Measurements from ENCODE around the gene MIEF1. TPM values are rescaled to one million over a fixed set of nuclear protein-coding genes. Genes with fewer than 3 reads are reported as not detected.

The MIEF1 gene
- polyA plus RNA-seq, 2 donors, result 4.2 to 9.0 TPM

DNA sequence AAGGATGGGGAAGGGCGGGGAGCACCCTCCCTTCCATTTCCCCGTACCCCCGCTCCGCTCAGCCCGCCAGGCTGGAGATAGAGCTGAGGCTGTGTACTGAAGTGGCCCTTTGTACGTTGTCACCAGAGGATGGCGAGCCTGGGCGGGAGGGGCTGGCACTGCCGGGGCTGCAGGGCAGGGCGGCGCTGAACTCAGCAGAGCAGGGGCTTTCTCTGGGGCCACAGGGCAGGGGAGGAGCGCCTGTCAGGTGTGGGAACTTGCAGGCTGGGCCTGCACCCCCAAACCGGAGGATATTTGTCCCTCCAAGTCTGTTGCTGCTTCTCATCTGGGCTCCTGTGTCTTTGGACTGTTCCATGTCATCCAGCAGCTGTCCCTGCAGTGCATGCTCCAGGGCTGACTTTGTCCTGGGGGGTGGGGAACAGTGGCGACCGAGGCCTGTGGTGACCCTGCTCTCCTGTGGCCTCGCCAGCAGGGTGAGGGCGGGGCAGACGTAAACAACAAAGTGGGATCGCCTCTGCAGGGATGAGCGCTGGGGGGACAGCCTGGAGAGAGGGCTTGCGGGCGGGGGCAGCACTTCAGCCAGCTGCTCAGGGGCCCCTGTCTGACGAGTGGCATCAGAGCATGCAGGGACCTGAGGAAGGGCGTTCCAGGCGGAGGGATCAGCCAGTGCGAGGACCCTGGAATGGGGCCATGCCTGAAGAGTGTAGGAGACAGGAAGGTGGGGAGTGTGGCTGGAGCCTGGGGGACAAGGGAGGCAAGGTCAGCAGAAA lies 32.2 kb upstream of the MIEF1 start:
- Histone ChIP-seq H3K4me3 (ENCODE audit: low read depth in 1 of 2, low read length in 2 of 2) (no peak overlapping the region), H3K9me3 (ENCODE audit: control insufficient read depth in 2 of 2, insufficient read depth in 1 of 2, low read depth in 1 of 2, low read length in 1 of 2) (peaks cover 0 to 2% of the 10 kb centered on the region in 2 donors), H3K36me3 (ENCODE audit: control insufficient read depth in 2 of 2, insufficient read depth in 2 of 2, low read length in 1 of 2) (no peaks in the 10 kb centered on the region), H3K4me1 (ENCODE audit: control insufficient read depth in 2 of 2, insufficient read depth in 2 of 2, low read length in 1 of 2) (peaks cover 5 to 21% of the 10 kb centered on the region in 2 donors), H3K27ac (ENCODE audit: low read depth in 2 of 2, low read length in 1 of 2) (peak overlapping the region in 1 of 2 donors; percentile 18), H3K27me3 (ENCODE audit: control insufficient read depth in 1 of 2, insufficient read depth in 2 of 2, low read length in 2 of 2) (no peaks in the 10 kb centered on the region)
- 52 to 57% methylated on average over 26 of the region's 26 CpGs for WGBS, 2 donors

DNA sequence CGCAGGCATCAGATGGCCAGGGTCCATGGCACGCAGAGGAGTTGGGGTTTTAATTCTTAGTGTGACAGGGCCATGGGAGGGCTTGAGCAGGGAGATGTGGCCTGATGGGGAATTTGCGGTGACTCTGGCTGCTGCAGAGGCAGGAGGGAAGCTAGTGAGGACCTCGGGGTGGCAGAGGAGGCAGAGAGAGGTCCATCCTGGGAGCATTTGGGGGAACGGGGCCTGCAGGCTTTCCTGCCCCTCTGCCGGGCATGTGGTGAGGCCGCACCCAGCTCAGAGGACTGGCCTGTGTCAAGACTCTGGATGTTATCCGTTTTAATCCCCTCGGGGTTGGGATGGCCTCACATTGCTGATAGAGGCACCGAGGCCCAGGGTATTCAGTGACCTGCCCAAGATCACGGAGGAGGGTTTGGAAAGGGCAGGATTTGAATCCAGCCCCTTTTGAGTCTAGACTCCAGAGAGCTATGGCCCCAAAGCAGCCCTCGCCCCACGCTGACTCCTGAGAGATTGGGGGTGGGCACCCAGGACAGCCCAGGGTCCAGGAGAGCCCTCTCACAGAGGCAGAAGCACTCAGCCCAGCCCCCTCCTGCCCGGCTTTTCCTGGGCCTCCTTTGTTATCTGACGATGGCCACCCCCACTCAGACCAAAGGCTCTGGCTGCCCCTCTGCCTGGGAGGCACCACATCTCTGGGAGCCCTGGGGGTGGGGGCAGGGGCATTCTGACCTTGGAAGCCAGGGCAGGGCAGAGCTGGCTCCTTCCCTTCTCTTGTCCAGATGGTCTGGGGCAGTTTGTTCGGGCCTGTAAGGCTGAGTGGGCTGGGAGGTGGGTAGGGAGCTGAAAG lies 31.4 kb upstream of the MIEF1 start:
- H3K9me3 ChIP-seq (ENCODE audit: control insufficient read depth in 2 of 2, insufficient read depth in 1 of 2, low read depth in 1 of 2, low read length in 1 of 2), result peaks cover 0 to 2% of the 10 kb centered on the region in 2 donors
- peak overlapping the region in 1 of 2 donors; percentile 19 for H3K27ac ChIP-seq (ENCODE audit: low read depth in 2 of 2, low read length in 1 of 2)
- H3K4me3 ChIP-seq (ENCODE audit: low read depth in 1 of 2, low read length in 2 of 2), result no peak overlapping the region
- H3K36me3 ChIP-seq (ENCODE audit: control insufficient read depth in 2 of 2, insufficient read depth in 2 of 2, low read length in 1 of 2), result no peaks in the 10 kb centered on the region
- peaks cover 5 to 21% of the 10 kb centered on the region in 2 donors for H3K4me1 ChIP-seq (ENCODE audit: control insufficient read depth in 2 of 2, insufficient read depth in 2 of 2, low read length in 1 of 2)
- H3K27me3 ChIP-seq (ENCODE audit: control insufficient read depth in 1 of 2, insufficient read depth in 2 of 2, low read length in 2 of 2), result no peaks in the 10 kb centered on the region
- 69 to 72% methylated on average over 15 to 16 of the region's 16 CpGs for WGBS, 2 donors

DNA sequence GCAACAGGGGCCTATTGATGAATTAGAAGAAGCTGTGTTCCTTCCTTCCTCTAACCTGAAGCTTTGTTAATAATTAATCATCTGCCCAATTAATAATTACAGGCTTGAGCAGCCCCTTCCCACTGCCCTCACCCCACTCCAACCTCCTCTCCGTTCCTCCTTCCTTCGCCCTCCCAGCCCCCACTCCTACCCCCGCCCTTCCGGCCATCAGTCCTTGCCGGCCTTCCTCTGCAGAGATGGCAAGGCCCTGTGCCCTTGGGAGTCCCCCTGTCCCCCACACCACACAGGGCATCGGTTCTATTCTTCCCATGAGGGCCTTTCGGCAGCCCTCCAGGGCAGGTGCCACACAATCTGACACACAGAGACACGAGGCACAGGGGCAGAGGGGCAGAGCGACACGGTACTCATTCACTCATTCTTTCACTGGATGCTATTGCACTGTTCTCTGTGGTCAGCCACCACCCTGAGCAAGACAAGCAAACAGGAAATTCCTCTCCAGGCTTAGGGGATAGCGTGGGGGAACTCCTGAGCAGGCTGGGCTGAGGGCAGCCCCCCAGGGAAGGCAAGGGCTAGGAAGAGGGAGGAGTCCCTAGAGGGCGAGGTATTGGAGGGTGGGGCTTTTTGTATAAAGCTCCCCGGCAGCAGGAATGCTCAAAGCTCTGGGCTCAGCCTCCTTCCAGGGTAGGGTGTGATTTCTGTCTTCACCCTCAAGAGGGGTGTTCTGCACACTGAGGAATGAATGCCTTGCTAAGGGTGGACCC lies 30.5 kb upstream of the MIEF1 start:
- Histone ChIP-seq H3K9me3 (ENCODE audit: control insufficient read depth in 2 of 2, insufficient read depth in 1 of 2, low read depth in 1 of 2, low read length in 1 of 2) (peaks cover 0 to 2% of the 10 kb centered on the region in 2 donors), H3K27me3 (ENCODE audit: control insufficient read depth in 1 of 2, insufficient read depth in 2 of 2, low read length in 2 of 2) (no peaks in the 10 kb centered on the region), H3K36me3 (ENCODE audit: control insufficient read depth in 2 of 2, insufficient read depth in 2 of 2, low read length in 1 of 2) (no peaks in the 10 kb centered on the region), H3K27ac (ENCODE audit: low read depth in 2 of 2, low read length in 1 of 2) (peak overlapping the region; percentile 55 to 75), H3K4me1 (ENCODE audit: control insufficient read depth in 2 of 2, insufficient read depth in 2 of 2, low read length in 1 of 2) (peaks cover 5 to 21% of the 10 kb centered on the region in 2 donors), H3K4me3 (ENCODE audit: low read depth in 1 of 2, low read length in 2 of 2) (no peak overlapping the region)
- WGBS, 2 donors, result 34 to 44% methylated on average over 13 of the region's 13 CpGs

DNA sequence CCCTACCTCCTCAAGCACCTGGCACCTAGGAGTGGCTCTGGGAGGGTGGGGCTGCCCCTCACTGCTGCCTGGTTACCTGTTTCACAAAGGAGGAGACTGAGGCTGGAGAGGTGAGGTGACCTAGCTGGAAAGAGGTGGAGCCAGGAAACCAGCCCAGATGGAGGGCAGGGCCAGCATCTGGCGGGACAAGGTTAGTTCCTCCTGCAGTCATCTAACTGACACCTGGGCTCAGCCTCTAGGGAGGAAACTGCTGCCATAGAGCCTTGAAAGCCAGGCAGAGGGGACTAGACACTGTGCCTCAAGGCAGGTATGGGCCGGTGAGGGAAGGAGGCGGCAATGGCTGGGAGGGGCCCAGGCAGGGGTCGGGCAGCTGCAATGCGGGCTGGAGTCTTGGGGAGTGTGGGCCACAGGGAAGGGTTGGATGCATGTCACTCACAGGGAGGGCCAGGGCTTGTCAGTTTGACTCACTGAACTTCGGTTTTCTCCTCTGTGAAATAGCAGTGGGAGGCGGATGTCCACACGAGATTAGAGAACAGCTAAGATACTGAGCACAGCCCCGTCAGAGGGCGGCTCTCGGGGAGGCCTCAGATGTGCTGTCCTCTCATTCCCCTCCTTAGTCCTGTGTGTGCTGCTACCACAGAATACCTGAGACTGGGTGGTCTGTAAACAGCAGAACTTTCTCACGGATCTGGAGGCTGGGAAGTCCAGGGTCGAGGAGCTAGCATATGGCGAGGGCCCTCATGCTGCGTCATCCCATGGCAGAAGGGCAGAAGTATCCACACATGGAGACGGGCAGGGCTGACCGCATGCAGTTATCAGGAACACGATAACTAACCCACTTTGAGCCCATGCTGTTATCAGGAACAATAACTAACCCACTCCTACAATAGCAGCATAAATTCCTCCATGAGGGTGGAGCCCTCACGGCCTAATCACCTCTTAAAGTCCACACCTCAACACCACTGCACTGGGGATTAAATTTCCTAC lies 29.2 kb upstream of the MIEF1 start:
- 66 to 74% methylated on average over 19 of the region's 19 CpGs for WGBS, 2 donors
- H3K4me3 ChIP-seq (ENCODE audit: low read depth in 1 of 2, low read length in 2 of 2), result no peak overlapping the region
- H3K9me3 ChIP-seq (ENCODE audit: control insufficient read depth in 2 of 2, insufficient read depth in 1 of 2, low read depth in 1 of 2, low read length in 1 of 2), result no peaks in the 10 kb centered on the region
- no peaks in the 10 kb centered on the region for H3K27me3 ChIP-seq (ENCODE audit: control insufficient read depth in 1 of 2, insufficient read depth in 2 of 2, low read length in 2 of 2)
- H3K4me1 ChIP-seq (ENCODE audit: control insufficient read depth in 2 of 2, insufficient read depth in 2 of 2, low read length in 1 of 2), result peaks cover 5 to 21% of the 10 kb centered on the region in 2 donors
- H3K27ac ChIP-seq (ENCODE audit: low read depth in 2 of 2, low read length in 1 of 2), result peak overlapping the region; percentile 55 to 75
- H3K36me3 ChIP-seq (ENCODE audit: control insufficient read depth in 2 of 2, insufficient read depth in 2 of 2, low read length in 1 of 2), result no peaks in the 10 kb centered on the region

DNA sequence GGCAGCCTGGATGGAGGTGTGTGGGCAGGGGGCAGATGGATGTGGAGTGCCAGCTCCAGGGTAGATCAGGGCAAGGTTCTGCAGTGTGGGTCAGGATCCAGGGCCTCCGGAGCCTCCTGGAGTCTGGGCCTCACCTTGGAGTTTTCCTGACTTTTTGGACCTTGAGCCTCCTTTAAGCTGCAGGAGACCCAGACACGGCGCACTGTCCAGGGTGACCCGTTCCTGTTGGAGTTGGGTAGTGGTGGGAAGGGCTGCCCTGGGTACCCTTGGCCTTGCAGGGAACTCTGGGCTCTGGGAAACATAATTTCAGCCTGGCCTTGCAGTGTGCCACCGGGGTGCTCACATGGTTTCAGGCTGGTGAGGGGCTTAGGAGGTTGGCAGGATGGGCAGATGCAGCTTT lies 28.2 kb upstream of the MIEF1 start:
- WGBS, 2 donors, result 79 to 94% methylated on average over 5 of the region's 5 CpGs
- no peak overlapping the region for H3K27ac ChIP-seq (ENCODE audit: low read depth in 2 of 2, low read length in 1 of 2)
- no peak overlapping the region for H3K4me3 ChIP-seq (ENCODE audit: low read depth in 1 of 2, low read length in 2 of 2)
- H3K4me1 ChIP-seq (ENCODE audit: control insufficient read depth in 2 of 2, insufficient read depth in 2 of 2, low read length in 1 of 2), result peaks cover 5 to 25% of the 10 kb centered on the region in 2 donors
- H3K36me3 ChIP-seq (ENCODE audit: control insufficient read depth in 2 of 2, insufficient read depth in 2 of 2, low read length in 1 of 2), result no peaks in the 10 kb centered on the region
- no peaks in the 10 kb centered on the region for H3K27me3 ChIP-seq (ENCODE audit: control insufficient read depth in 1 of 2, insufficient read depth in 2 of 2, low read length in 2 of 2)
- no peaks in the 10 kb centered on the region for H3K9me3 ChIP-seq (ENCODE audit: control insufficient read depth in 2 of 2, insufficient read depth in 1 of 2, low read depth in 1 of 2, low read length in 1 of 2)

DNA sequence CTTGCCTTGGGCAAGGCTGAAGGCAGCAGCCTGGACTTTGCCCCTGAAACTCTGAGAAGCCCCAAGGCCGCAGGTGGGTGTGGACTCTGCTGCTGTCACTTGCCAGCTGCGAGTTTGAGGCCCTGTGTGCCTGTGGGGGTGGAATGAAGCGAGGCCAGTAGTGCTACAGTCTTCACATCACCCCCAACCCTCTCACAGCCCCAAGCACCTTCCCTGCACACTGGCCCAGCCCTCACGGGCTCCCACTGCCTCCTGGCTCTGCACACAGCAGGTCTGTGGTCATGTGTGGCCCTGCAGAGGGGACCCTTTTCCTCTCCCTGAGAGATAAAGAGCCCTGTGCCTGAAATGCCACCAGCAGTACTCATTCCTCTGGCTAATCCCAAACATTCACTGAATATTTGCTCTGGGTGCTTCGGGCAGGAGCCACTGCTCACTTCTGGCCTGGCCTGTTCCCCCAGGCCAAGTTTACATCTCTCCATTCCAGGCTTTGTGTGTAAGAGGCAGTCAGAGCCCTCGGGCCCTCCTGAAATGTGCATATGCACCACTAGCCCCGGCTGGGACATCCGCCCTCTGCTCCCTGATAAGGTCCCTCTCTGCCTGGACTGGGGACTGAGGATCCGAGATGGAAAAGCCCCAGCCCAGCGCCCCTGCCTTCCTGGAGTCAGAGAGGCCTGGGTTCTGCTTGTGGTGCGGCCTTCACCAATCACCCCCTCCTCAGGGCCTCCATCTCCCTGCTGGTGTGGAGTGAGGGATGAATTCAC lies 27.6 kb upstream of the MIEF1 start:
- Histone ChIP-seq H3K9me3 (ENCODE audit: control insufficient read depth in 2 of 2, insufficient read depth in 1 of 2, low read depth in 1 of 2, low read length in 1 of 2) (no peaks in the 10 kb centered on the region), H3K36me3 (ENCODE audit: control insufficient read depth in 2 of 2, insufficient read depth in 2 of 2, low read length in 1 of 2) (no peaks in the 10 kb centered on the region), H3K4me3 (ENCODE audit: low read depth in 1 of 2, low read length in 2 of 2) (no peak overlapping the region), H3K27me3 (ENCODE audit: control insufficient read depth in 1 of 2, insufficient read depth in 2 of 2, low read length in 2 of 2) (no peaks in the 10 kb centered on the region), H3K27ac (ENCODE audit: low read depth in 2 of 2, low read length in 1 of 2) (peak overlapping the region in 1 of 2 donors; percentile 6), H3K4me1 (ENCODE audit: control insufficient read depth in 2 of 2, insufficient read depth in 2 of 2, low read length in 1 of 2) (peaks cover 5 to 22% of the 10 kb centered on the region in 2 donors)
- WGBS, 2 donors, result 58 to 73% methylated on average over 11 of the region's 11 CpGs

DNA sequence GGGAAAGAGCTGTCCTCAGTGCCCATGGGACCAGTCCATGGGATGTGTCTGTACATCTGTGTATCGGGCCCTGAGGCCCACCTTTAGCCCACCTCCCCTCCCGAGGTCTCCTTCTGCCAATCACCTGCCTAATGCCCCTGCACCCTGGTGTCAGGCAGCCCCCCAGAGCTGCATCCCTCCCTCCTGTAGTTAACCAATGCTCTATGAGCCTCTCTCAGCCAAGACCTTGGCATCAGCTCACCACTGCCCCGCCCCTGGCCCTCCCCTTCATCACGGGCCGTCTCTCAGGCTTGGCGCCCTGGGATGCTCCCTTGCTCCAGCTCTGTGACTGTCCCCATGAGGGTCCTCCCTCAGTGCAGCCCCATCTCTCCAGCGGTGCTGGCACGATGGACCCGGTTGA lies 26.8 kb upstream of the MIEF1 start:
- no peaks in the 10 kb centered on the region for H3K9me3 ChIP-seq (ENCODE audit: control insufficient read depth in 2 of 2, insufficient read depth in 1 of 2, low read depth in 1 of 2, low read length in 1 of 2)
- peaks cover 5 to 19% of the 10 kb centered on the region in 2 donors for H3K4me1 ChIP-seq (ENCODE audit: control insufficient read depth in 2 of 2, insufficient read depth in 2 of 2, low read length in 1 of 2)
- H3K27ac ChIP-seq (ENCODE audit: low read depth in 2 of 2, low read length in 1 of 2), result no peak overlapping the region
- 65 to 72% methylated on average over 9 of the region's 9 CpGs for WGBS, 2 donors
- no peak overlapping the region for H3K4me3 ChIP-seq (ENCODE audit: low read depth in 1 of 2, low read length in 2 of 2)
- H3K27me3 ChIP-seq (ENCODE audit: control insufficient read depth in 1 of 2, insufficient read depth in 2 of 2, low read length in 2 of 2), result no peaks in the 10 kb centered on the region
- H3K36me3 ChIP-seq (ENCODE audit: control insufficient read depth in 2 of 2, insufficient read depth in 2 of 2, low read length in 1 of 2), result no peaks in the 10 kb centered on the region

DNA sequence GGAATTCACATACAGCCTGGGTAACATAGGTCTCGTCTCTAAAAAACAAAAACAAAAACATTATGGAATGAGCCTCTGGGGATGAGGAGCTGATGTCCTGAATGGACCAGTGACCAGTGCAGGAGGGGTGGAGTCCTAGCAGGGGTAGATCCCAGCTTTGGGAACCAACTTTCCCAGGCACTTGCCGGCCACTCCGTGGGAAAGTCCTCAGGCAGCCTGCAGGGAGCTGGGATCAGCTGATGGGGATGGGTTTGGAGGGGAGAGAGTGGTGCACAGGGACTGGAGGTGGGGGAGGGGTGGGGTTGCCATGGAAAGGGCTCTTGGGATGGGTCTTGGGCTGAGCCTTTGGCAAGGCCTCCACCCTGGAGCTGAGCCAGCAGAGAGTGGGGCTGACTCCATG lies 26.2 kb upstream of the MIEF1 start:
- H3K4me3 ChIP-seq (ENCODE audit: low read depth in 1 of 2, low read length in 2 of 2), result no peak overlapping the region
- 77 to 91% methylated on average over 3 of the region's 3 CpGs for WGBS, 2 donors
- peaks cover 5 to 19% of the 10 kb centered on the region in 2 donors for H3K4me1 ChIP-seq (ENCODE audit: control insufficient read depth in 2 of 2, insufficient read depth in 2 of 2, low read length in 1 of 2)
- no peaks in the 10 kb centered on the region for H3K36me3 ChIP-seq (ENCODE audit: control insufficient read depth in 2 of 2, insufficient read depth in 2 of 2, low read length in 1 of 2)
- H3K27me3 ChIP-seq (ENCODE audit: control insufficient read depth in 1 of 2, insufficient read depth in 2 of 2, low read length in 2 of 2), result no peaks in the 10 kb centered on the region
- H3K27ac ChIP-seq (ENCODE audit: low read depth in 2 of 2, low read length in 1 of 2), result no peak overlapping the region
- H3K9me3 ChIP-seq (ENCODE audit: control insufficient read depth in 2 of 2, insufficient read depth in 1 of 2, low read depth in 1 of 2, low read length in 1 of 2), result no peaks in the 10 kb centered on the region

Measured in esophagus (tissue), 2 donors.